Neural crest cell (in vitro differentiated cells): ENCODE data around the gene KHDC4. TPM values are rescaled to one million over a fixed set of nuclear protein-coding genes. Genes with fewer than 3 reads are reported as not detected.

ENCODE experiments used
- DNase-seq: peaks from one replicate; pipeline ENCODE4 v3.0.0; 2021; ENCODE audit warnings: low read depth, mixed read lengths, low spot score
- H3K27ac Mint-ChIP-seq: one replicate; pipeline ENCODE4 v1.8.0; 2021; ENCODE audit warnings: mild to moderate bottlenecking, mixed read lengths; ENCODE audit not compliant: unreplicated experiment
- H3K27me3 Mint-ChIP-seq: 2 replicates; pipeline ENCODE4 v1.8.0; 2021; ENCODE audit warnings: low read depth, mild to moderate bottlenecking, mixed read lengths
- H3K36me3 Mint-ChIP-seq: 2 replicates; pipeline ENCODE4 v1.8.0; 2021; ENCODE audit warnings: low read depth, mild to moderate bottlenecking, mixed read lengths
- H3K4me1 Mint-ChIP-seq: 2 replicates; pipeline ENCODE4 v1.8.0; 2021; ENCODE audit warnings: mixed read lengths
- H3K4me3 Mint-ChIP-seq: one replicate; pipeline ENCODE4 v1.8.0; 2021; ENCODE audit warnings: mild to moderate bottlenecking, mixed read lengths
- H3K9me3 Mint-ChIP-seq: 2 replicates; pipeline ENCODE4 v1.8.0; 2021; ENCODE audit warnings: mixed read lengths
- total RNA-seq: library from RNA; stranded (reverse); gene quantifications from 2 replicates; pipeline ENCODE4 v1.2.1, GENCODE V29; 2021
- TF ChIP-seq, protein P1 (sequence below): fragments of 200-600 bp; sonication (generic); conservative IDR thresholded peaks from 2 replicates; pipeline ENCODE4 v1.5.0; 2021; ENCODE audit warnings: antibody characterized with exemption, mild to moderate bottlenecking

The KHDC4 gene
- total RNA-seq, 1 donor from 2014 or later: 69.9 TPM

DNA sequence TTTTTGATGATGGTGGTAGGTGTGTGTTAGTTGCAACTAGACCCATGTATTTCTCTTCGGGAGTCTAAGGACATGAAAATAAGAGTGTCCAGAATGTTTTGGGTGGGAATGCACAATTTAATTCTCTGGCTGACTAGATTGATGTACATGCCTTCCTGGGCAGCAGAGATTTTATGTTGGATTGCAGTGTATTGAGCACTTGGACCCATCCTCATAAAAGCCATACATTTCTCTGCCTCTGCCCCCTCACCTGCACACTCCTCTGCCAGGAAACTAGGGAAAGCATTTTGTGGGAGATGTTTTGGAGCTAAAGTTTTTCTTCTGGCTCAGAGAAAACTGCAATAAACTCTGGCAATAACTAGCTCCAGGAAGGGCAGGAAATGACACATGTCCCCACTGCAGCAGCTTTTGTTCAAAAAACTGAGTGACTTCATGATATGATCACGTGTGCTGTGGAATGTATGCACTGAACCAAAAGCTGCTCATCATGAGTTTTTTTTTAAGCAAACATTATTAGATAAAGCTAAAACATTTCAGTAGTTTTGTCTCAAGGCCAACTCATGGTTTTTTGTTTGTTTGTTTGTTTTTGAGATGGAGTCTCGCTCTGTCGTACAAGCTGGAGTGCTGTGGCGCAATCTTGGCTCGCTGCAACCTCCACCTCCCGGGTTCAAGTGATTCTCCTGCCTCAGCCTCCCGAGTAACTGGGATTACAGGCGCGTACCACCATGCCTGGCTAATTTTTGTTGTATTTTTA lies 40.6 kb downstream of the KHDC4 start:
- H3K4me3 Mint-ChIP-seq: no peak overlapping the region
- H3K9me3 Mint-ChIP-seq: no peaks in the 10 kb centered on the region
- H3K36me3 Mint-ChIP-seq: peaks cover 6% of the 10 kb centered on the region
- no peaks in the 10 kb centered on the region for H3K27me3 Mint-ChIP-seq
- peaks cover 4% of the 10 kb centered on the region for H3K4me1 Mint-ChIP-seq
- DNase-seq: no peak
- peak overlapping the region; percentile 53 for H3K27ac Mint-ChIP-seq
- TF ChIP-seq, protein P1, sequence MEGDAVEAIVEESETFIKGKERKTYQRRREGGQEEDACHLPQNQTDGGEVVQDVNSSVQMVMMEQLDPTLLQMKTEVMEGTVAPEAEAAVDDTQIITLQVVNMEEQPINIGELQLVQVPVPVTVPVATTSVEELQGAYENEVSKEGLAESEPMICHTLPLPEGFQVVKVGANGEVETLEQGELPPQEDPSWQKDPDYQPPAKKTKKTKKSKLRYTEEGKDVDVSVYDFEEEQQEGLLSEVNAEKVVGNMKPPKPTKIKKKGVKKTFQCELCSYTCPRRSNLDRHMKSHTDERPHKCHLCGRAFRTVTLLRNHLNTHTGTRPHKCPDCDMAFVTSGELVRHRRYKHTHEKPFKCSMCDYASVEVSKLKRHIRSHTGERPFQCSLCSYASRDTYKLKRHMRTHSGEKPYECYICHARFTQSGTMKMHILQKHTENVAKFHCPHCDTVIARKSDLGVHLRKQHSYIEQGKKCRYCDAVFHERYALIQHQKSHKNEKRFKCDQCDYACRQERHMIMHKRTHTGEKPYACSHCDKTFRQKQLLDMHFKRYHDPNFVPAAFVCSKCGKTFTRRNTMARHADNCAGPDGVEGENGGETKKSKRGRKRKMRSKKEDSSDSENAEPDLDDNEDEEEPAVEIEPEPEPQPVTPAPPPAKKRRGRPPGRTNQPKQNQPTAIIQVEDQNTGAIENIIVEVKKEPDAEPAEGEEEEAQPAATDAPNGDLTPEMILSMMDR: no peak

DNA sequence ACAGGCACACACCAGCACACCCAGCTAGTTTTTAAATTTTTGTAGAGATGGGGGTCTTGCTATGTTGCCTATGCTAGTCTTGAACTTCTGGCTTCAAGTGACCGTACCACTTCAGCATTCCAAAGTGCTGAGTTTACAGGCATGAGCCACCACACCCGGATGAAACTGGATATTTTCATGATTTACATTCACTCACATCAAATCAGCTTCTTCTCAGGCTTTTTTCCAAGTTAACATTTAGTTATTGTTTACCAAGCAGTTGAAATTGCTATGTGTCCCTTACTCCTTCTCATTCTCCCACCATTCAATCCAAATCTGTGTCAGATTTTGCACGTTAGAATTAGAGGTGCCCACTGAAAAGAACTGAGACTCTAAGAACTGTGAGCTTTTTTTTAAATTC lies 41.4 kb downstream of the KHDC4 start:
- TF ChIP-seq, protein P1: no peak
- H3K9me3 Mint-ChIP-seq: no peaks in the 10 kb centered on the region
- no peaks in the 10 kb centered on the region for H3K27me3 Mint-ChIP-seq
- no peak for DNase-seq
- H3K27ac Mint-ChIP-seq: no peak overlapping the region
- no peak overlapping the region for H3K4me3 Mint-ChIP-seq
- H3K36me3 Mint-ChIP-seq: peaks cover 5% of the 10 kb centered on the region
- H3K4me1 Mint-ChIP-seq: peaks cover 4% of the 10 kb centered on the region

DNA sequence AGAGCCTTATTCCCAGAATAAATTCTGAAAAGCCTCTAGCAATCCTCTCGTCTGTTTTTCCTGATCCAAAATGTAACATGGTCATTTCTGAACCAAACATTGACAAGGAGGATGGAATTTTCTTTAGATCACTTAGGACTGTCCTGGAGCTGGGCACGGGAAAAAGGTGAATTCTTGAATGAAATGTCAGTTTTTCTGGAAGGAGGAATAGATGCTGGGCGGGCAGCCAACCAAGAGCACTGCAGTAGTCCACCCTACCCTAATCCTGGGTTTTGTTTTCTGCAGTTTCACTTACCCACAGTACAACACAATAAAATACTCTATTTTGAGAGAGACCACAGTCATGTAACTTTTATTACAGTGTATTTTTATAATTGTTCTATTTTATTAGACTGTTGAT lies 44.0 kb downstream of the KHDC4 start:
- H3K27me3 Mint-ChIP-seq: no peaks in the 10 kb centered on the region
- H3K4me1 Mint-ChIP-seq: peaks cover 4% of the 10 kb centered on the region
- TF ChIP-seq, protein P1: no peak
- DNase-seq: no peak
- H3K27ac Mint-ChIP-seq: no peak overlapping the region
- no peaks in the 10 kb centered on the region for H3K36me3 Mint-ChIP-seq
- no peak overlapping the region for H3K4me3 Mint-ChIP-seq
- H3K9me3 Mint-ChIP-seq: no peaks in the 10 kb centered on the region

DNA sequence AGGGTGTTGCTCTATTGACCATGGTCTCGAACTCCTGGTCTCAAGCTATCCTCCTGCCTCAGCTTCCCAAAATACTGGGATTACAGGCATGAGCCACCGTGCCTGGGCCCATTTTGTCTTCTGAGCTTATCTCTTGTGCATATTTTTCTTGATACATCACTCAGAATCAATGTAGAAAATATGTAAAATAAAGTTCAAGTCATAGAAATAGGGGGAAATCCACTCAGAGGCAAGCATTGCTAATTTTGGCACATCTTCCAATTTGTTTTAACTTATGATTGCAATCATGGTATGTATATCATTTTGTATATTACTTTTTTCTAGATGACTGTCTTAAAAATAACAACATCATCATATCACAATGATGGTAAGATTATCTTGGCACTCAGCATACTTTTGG lies 44.6 kb downstream of the KHDC4 start:
- DNase-seq: no peak
- Mint-ChIP-seq H3K9me3 (no peaks in the 10 kb centered on the region), H3K36me3 (no peaks in the 10 kb centered on the region), H3K27me3 (no peaks in the 10 kb centered on the region), H3K4me3 (no peak overlapping the region), H3K27ac (no peak overlapping the region), H3K4me1 (peaks cover 4% of the 10 kb centered on the region)
- TF ChIP-seq, protein P1: no peak

DNA sequence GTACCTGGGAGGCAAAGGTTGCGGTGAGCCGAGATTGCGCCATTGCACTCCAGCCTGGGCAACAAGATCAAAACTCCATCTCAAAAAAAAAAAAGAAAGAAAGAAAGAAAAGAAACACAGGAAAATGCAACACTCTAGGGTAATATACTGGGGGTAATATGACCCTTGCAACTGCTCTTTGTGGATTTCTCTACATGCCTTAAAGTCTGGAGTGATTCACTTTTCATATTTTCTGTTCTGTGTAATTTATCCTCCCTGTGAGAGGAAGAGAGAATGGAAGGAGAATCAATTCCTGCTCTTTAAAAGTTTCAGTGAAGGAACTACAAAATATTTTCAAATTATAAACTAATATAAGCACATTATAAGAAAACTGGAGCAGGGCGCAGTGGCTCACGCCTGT lies 45.7 kb downstream of the KHDC4 start:
- no peaks in the 10 kb centered on the region for H3K36me3 Mint-ChIP-seq
- no peak overlapping the region for H3K27ac Mint-ChIP-seq
- no peak overlapping the region for H3K4me3 Mint-ChIP-seq
- no peaks in the 10 kb centered on the region for H3K27me3 Mint-ChIP-seq
- no peak for DNase-seq
- H3K4me1 Mint-ChIP-seq: peaks cover 11% of the 10 kb centered on the region
- no peaks in the 10 kb centered on the region for H3K9me3 Mint-ChIP-seq
- TF ChIP-seq, protein P1: no peak
